ENCODE data around the gene ZFC3H1. TPM values are rescaled to one million over a fixed set of nuclear protein-coding genes. Genes with fewer than 3 reads are reported as not detected.

ZFC3H1 gene, protein sequence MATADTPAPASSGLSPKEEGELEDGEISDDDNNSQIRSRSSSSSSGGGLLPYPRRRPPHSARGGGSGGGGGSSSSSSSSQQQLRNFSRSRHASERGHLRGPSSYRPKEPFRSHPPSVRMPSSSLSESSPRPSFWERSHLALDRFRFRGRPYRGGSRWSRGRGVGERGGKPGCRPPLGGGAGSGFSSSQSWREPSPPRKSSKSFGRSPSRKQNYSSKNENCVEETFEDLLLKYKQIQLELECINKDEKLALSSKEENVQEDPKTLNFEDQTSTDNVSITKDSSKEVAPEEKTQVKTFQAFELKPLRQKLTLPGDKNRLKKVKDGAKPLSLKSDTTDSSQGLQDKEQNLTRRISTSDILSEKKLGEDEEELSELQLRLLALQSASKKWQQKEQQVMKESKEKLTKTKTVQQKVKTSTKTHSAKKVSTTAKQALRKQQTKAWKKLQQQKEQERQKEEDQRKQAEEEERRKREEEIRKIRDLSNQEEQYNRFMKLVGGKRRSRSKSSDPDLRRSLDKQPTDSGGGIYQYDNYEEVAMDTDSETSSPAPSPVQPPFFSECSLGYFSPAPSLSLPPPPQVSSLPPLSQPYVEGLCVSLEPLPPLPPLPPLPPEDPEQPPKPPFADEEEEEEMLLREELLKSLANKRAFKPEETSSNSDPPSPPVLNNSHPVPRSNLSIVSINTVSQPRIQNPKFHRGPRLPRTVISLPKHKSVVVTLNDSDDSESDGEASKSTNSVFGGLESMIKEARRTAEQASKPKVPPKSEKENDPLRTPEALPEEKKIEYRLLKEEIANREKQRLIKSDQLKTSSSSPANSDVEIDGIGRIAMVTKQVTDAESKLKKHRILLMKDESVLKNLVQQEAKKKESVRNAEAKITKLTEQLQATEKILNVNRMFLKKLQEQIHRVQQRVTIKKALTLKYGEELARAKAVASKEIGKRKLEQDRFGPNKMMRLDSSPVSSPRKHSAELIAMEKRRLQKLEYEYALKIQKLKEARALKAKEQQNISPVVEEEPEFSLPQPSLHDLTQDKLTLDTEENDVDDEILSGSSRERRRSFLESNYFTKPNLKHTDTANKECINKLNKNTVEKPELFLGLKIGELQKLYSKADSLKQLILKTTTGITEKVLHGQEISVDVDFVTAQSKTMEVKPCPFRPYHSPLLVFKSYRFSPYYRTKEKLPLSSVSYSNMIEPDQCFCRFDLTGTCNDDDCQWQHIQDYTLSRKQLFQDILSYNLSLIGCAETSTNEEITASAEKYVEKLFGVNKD (N-terminal part only)
- 10 to 100 TPM; 47.1 to 80.1 (median 52.6) TPM for total RNA-seq

DNA sequence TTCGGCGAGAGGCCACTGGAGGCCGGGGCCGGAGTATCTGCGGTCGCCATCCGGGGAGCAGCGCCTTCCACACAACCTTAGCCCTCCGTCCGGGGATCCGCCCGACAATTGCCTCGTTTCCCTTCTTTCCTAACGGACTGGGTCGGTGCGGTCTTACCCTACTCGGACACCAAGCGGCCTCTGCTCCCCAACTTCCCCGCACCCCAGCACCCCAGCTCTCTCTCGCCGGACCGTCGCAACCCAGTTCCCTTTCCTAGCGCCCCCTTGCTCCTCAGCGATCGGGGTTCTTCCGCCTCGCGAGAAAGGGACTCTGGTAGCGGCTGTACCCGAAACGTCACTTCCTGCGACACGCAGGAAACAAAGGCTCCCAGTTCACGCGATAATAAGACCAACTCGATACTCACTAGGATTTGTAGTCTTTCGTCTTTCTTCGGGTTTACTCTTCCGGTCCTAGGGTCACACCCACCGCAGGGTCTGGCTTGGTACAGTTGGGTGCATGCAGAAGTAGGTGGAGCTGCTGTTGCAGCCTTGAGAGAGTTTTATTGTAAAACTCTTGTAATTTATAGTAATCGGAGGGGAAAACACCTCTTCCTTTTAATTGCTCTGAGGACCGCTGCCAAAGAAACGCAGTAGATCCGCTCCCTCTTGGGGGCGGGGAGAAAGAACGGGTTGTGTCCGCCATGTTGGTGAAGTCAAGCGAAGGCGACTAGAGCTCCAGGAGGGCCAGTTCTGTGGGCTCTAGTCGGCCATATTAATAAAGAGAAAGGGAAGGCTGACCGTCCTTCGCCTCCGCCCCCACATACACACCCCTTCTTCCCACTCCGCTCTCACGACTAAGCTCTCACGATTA lies at the start of gene ZFC3H1, which contains the start of gene THAP2:
Gene ZFC3H1 (minus strand): TSS at position 288 of the 850 bp plus-strand sequence. CDS start 238 bp downstream, at position 50.
Gene THAP2 (plus strand): TSS at position 741 of the 850 bp plus-strand sequence. CDS start 209 bp downstream, outside the sequence.
- intact Hi-C loops (cut with DNase I; ENCODE audit: low total_unique reads) = no loop called here
- peak; percentile 97 to 98 for DNase-seq (ENCODE audit: low spot score in 2 of 2)
- 1% methylated on average over 57 of the region's 57 CpGs for WGBS, 2 donors
- TF ChIP-seq, protein P1, sequence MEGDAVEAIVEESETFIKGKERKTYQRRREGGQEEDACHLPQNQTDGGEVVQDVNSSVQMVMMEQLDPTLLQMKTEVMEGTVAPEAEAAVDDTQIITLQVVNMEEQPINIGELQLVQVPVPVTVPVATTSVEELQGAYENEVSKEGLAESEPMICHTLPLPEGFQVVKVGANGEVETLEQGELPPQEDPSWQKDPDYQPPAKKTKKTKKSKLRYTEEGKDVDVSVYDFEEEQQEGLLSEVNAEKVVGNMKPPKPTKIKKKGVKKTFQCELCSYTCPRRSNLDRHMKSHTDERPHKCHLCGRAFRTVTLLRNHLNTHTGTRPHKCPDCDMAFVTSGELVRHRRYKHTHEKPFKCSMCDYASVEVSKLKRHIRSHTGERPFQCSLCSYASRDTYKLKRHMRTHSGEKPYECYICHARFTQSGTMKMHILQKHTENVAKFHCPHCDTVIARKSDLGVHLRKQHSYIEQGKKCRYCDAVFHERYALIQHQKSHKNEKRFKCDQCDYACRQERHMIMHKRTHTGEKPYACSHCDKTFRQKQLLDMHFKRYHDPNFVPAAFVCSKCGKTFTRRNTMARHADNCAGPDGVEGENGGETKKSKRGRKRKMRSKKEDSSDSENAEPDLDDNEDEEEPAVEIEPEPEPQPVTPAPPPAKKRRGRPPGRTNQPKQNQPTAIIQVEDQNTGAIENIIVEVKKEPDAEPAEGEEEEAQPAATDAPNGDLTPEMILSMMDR (IDR thresholded peaks at IDR 0.05) = no peak
- TF ChIP-seq POLR2A (IDR thresholded peaks at IDR 0.05) = peak in 1 of 2 donors; percentile 75
- H3K4me3 ChIP-seq (ENCODE audit: low read depth, poor library complexity, severe bottlenecking) = peak within 1 kb of the TSS; percentile 91

DNA sequence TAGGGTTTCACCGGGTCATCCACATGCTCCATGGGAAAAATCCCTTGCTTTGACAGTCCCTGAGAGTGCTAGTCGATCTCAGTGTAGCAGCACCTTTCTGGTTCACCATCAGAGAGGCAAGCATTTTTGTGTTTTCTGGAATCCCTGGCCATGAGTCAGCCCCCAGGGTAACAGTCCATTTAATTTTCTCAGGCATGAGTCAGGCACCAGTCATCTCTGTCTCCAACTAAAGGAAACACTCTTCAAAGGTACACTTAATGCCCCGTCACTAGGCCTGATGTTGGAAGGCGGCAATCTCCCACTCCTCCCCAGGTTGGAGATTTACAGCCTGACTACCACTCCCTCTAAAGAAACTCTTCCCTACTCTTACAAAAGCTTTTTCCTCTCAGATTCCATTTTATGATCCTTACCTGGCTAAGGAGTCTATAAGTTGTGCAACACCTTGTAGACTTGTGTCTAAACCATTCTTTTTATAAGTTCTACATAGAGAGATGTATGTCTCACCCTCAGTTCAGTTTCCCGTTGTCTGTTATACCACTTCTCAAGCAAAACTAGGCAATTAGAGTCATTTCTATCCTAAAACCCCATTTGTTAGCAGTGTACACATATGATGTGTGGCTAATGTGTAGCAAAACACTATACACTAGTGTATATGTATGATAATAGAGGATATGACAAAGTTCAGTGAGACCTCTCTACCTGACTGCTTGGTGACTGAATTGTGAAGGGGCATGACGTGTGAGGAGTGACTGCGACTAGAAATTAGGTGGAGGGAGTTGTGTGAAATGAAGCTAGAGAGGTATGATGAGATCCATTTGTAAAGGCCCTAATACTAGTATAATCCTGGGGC lies 46.9 kb upstream of the ZFC3H1 start:
- WGBS, 2 donors = 73 to 78% methylated on average over 7 of the region's 7 CpGs
- DNase-seq (ENCODE audit: low spot score in 2 of 2) = no peak

DNA sequence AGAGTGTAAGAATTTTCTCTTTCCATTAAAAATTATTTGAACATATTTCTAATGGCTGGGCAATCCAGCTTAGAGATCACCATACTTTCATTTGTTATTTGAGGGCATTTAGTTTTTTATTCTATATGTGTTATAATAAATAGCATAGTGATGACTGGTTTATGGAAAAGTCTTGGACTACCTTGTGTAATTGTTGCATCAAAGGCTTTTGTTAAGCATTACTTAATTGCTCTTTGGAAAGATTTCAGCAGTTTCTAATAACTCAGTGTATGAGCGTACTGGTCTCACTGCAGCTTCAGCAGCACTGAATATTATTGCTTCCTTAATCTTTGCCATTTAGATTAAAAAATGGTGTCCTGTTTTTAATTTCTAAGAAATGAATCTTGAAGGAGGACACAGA lies 45.0 kb upstream of the ZFC3H1 start:
- no peak overlapping the region for H3K4me3 ChIP-seq (ENCODE audit: low read depth, poor library complexity, severe bottlenecking)
- intact Hi-C loops (cut with DNase I; ENCODE audit: low total_unique reads) = no loop called here
- WGBS, 2 donors = 42 to 73% methylated on average over 1 of the region's 1 CpG
- DNase-seq (ENCODE audit: low spot score in 2 of 2) = no peak
- TF ChIP-seq, protein P1 (IDR thresholded peaks at IDR 0.05) = no peak
- TF ChIP-seq POLR2A (IDR thresholded peaks at IDR 0.05) = no peak

More for the DNA sequence above, 46.9 kb upstream of the ZFC3H1 start:
- intact Hi-C loops (cut with DNase I; ENCODE audit: low total_unique reads) = no loop called here
- no peak overlapping the region for H3K4me3 ChIP-seq (ENCODE audit: low read depth, poor library complexity, severe bottlenecking)
- TF ChIP-seq POLR2A (IDR thresholded peaks at IDR 0.05) = no peak
- TF ChIP-seq, protein P1 (IDR thresholded peaks at IDR 0.05) = no peak

DNA sequence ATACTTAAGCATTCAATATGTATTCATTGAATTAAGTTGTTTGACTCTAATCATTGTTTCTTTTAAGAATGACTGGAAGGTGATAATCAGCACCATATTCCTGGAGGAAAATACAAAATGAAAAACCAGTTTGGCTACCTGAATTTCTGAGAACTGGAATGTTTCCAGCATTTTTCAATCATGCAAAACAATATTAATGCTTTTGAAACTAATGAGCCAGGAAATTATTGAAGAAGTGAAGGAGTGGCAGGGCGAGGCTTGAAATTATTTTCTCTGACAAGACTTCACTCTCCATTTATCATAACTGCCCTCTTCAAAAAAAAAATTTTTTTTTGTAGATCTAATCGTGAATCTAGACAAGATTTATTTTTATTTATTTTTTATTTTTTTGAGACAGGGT lies 41.3 kb upstream of the ZFC3H1 start:
- 45 to 70% methylated on average over 2 of the region's 2 CpGs for WGBS, 2 donors
- intact Hi-C loops (cut with DNase I; ENCODE audit: low total_unique reads) = no loop called here
- no peak for DNase-seq (ENCODE audit: low spot score in 2 of 2)
- H3K4me3 ChIP-seq (ENCODE audit: low read depth, poor library complexity, severe bottlenecking) = no peak overlapping the region
- TF ChIP-seq, protein P1 (IDR thresholded peaks at IDR 0.05) = no peak
- TF ChIP-seq POLR2A (IDR thresholded peaks at IDR 0.05) = no peak

Data from lower leg skin (tissue), 4 donors.